Stimulated activated CD4-positive, alpha-beta T cell treated with anti-CD3 and anti-CD28 coated beads, Interleukin-1b, Interleukin-23, amount 100 ng/mL, for 48 hours (primary cell): ENCODE data around the gene SNX5.

ENCODE experiments used
- DNase-seq: peaks from one replicate; pipeline ENCODE4 v3.0.0-alpha.2; 2020

The SNX5 gene

DNA sequence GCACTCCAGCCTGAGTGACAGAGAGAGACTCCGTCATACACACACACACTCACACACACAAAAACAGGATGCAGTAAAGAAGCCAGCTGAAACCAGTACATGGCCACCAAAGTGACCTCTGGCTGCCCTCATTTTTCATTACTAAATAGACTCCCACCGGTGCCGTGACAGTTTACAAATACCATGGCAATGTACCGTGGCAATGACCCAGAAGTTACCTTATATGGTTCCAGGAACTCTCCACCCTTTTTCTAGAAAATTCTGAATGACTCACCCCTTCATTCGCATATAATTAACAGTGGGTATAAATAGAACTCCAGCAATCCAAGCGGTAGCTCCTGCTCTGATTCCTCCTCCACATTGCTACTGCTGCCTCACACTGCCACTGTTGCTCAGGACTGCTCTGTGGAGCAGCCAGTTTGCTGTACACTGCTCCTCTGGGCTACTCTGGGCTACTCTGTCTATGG lies 57.7 kb downstream of the SNX5 start:
- DNase-seq, result no peak

DNA sequence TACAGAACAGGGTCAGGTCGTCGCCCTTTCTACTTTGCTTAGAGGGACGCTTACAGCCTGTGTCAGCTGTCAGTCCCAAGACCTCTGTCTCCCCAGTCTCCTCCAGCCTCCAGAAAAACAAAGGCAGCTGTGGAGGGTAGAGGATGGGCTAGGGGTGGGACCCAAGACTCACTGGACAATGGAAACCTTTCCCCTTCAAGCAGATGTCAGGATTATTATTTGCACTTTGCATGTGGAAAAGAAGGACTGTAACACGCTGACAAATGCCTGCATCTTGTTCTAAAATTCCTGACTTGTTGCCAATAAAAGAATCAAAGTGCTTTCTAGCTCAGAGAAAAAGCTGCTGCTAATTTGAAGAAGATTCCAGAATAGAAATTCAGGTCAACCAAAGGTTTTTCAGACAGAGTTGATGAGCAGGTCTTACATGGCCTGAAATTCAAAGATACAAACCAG lies 58.7 kb downstream of the SNX5 start:
- no peak for DNase-seq

DNA sequence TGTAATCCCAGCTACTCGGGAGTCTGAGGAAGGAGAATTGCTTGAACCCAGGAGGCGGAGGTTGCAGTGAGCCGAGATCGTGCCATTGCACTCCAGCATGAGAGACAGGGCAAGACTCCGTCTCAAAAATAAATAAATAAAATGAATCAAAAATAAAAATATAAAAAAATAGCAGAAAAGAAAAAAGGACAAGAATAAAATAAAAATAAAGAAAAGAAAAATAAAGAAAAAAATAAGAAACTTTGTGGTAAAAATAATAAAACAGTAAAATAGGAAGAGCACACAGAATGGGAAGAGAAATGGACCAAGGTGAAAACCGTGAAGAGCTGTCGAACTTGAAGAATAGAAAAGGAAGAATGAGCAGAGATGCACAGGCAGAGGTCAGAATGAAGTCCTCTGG lies 63.0 kb downstream of the SNX5 start:
- no peak for DNase-seq

DNA sequence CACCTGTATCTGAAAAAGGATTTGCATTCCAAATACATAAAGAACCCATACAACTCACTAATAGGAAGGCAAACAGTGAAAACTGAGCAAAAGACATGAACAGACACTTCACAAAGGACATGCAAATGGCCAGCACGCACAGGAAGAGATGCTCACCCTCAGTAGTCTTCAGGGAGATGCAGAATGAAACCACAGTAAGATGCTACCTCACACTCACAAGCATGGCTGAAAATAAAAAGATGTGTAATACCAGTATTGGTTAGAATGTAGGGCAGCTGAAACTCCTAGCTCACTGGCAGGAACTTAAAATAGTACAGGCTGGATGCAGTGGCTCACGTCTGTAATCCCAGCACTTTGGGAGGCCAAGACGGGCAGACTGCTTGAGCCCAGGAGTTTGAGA lies 64.6 kb downstream of the SNX5 start:
- no peak for DNase-seq

DNA sequence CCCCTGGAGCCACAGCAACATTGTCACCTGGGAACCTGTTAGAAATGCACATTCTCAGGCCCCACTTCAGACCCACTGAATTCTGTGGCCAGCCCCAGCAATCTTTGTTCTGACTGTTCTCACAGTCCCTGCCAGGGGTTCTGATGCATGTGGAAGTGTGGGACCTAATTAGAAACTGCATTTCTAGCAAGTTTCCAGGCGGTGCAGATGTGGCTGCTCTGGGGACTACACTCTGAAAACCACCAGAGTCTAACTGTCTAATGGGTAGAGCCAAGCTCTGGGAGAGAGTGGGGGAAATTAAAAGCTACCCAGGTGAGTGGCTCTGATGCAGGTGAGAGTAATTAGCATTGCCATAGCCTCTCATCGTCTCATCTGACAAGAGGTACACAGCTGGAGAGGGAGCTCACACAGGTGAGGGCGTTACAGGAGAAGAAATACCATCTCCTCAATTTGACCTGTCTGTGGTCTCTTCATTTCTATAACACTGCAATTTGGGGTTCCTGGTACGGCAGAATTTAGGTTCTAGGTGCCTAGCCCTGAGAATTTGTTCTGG lies 66.0 kb downstream of the SNX5 start:
- DNase-seq, result no peak

DNA sequence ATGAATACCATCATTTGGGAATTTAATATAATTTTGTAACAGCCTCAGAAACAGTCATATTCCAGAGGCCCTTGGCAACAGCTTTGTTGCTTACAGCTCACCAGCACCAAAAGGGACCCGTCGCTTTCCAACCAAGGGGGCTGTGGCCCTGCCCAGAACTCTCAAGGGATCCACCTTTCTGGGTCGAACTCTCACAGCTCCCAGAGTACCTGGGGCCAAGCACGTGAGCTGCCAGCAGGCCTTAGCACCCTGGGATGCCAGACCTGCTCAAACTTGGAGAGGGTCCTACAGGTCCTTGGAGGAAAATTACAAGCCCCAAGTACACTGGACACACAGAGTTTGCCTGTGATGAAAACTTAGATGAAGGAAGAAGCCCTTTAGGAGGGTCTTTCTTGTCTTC lies 66.6 kb downstream of the SNX5 start:
- DNase-seq, result no peak

DNA sequence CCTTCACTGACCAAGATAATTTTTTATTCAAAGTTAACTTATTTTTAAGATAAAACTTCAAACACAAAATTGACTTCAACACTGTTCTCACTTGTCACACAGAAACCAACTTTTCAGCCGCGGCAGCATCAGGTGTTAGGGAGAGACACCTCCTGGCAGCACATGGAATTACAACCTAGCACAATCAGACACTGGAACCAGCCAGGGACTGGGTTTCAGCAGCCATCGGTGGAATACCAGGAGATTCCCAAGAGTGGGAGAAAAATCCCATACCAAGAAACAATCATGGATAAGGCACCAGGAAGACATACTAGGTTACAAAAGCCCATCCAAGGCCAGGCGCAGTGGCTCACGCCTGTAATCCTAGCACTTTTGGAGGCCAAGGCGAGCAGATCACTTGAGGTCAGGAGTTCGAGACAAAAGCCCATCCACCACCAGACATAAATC lies 70.0 kb downstream of the SNX5 start:
- DNase-seq, result peak; percentile 64

DNA sequence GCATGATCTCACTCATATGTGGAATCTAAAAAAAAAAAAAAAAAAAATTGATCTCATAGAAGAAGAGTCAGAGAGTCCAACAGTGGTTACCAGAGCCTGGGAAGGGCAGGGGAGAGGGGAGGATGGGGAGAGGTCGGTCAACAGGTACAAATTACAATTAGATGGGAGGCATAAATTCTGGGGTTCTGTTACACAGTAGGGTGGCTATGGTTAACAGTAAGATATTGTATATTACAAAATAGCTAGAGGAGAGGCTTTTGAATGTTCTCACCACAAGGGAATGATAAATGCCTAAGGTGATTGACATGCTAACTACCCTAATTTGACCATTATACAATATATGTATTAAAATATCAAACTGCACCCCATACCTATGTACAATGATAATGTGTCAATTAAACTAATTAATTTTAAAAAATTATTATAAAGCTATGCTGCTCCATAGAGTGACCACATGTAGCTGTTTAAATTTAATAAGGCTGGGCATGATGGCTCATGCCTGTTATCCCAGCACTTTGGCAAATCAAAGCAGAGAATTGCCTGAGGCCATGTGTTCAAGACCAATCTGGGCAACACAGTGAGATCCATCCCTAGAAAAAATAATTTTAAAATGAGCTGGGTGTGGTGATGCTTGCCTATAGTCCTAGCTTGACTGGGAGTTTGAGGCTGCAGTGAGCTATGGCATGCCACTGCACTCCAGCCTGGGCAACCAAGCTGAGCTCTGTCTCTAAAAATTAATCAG lies 70.9 kb downstream of the SNX5 start:
- DNase-seq, result no peak

DNA sequence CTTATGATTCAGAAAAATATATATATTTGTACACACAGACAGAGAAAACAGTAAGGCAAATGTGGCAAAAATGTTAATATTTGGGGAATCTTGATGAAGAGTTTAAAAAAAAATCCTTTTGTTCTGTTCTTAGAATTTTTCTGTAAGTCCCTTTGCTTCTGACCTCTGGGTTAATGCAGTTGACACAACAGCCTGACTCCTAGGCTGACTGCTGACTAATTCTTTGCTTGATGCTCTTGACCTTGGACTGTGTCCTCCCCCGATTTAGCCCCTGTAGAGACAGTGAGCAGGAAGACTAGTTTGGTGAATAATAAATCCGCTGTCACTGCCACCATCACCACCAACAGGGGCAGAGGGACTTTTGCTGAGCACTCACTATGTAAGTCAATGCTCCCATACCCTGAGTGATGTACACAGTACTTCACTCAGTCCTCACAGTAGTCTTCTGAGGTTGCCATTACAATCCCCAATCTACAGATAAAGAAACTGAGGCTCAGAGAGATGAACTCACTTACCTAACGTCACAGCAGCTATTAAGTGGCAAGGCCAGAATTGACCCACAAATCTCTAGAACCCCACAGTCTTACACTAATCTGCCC lies 71.7 kb downstream of the SNX5 start:
- no peak for DNase-seq

DNA sequence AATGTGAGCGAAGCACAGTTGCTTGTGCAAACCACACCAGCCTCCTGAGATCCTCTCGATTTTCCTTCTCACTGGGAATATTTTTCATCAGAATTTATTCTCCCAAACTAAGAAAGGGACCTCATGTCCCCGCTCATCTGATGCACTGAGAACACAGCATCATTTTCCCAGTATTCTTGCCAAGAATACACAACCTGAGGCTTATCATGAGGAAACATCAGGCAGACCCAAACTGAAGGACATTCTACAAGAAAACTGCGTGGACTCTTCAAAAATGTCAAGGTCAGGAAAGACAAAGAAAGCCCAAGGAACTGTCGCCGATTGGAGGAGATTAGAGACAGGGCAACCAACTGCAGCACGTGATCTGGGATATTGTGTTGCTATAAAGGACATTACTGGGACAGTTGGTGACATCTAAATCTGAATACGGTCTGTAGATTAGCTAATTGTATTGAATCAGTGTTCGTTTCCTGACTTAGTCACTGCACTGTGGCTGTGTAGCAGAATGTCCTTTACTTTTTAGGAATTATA lies 72.3 kb downstream of the SNX5 start:
- no peak for DNase-seq

DNA sequence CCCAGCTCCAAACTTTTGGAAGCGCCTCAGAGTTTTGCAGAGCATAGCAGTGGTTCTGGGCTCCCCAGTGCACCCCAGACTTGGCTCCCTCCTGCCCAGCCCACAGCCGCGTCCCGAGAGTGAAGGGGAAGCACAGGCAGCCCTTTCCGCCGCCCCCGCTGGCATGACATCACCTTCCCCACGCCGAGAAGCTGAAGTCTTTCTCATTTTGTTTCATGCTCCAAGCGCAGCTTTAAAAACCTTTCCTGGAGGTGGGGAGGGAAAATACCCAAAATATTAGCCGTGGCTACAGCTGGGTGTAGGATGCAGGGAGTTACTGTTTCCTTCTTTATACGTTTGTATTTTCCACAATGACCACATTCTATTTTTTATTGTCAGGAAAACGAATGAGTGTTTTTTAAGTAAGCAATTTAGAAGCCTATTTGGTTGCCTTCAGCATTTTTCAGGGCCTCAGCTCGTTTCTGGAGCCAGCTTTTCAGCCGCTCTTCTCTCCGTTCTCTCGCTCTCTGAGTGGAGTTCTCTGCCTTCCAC lies 72.9 kb downstream of the SNX5 start:
- DNase-seq, result peak; percentile 70

DNA sequence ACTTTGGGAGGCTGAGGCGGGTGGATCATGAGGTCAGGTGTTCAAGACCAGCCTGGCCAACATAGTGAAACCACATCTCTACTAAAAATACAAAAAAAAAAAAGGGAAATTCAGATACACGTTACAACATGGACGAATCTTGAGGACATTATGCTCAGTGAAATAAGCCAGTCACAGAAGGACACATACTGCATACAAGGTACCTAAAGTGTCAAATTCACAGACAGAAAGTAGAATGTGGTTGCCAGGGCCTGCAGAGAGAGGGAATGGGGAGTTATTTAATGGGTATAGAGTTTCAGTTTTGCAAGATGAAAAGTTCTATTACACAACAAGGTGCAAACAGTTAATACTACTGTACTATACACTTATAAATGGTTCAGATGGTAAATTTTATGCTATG lies 75.1 kb downstream of the SNX5 start:
- DNase-seq, result no peak

DNA sequence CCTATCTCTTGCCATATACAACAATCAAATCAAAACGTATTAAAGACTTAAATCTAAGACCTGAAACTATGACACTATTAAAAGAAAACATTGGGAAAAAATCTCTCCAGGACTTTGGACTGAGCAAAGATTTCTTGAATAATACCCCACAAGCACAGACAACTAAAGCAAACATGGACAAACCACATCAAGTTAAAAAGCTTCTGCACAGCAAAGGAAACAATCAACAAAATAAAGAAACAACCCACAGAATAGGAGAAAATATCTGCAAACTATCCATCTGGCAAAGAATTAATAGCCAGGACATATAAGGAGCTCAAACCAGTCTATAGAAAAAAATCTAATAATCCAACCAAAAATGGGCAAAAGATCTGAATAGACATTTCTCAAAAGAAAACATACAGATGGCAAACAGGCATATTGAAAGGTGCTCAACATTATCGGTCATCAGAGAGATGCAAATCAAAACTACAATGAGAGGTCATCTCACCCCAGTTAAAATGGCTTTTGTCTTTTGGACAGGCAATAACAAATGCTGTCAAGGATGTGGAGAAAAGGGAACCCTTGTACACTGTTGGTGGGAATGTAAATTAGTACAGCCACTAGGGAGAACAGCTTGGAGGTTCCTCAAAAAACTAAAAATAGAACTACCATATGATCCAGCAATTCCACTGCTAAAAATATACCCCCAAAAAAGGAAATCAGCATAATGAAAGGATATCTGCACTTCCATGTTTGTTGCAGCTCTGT lies 76.2 kb downstream of the SNX5 start:
- DNase-seq, result no peak
